Endodermal cell (in vitro differentiated cells): ENCODE measurements around the gene OR14J1. TPM values are rescaled to one million over a fixed set of nuclear protein-coding genes. Genes with fewer than 3 reads are reported as not detected.

Experiments
- DNase-seq: peaks from one replicate; pipeline ENCODE4 v3.0.0-alpha.2; 2017
- H3K27ac ChIP-seq: 2 replicates; pipeline ENCODE4 v1.5.1; 2013; ENCODE audit warnings: mild to moderate bottlenecking, low read depth, low read length, moderate library complexity
- H3K27me3 ChIP-seq: 2 replicates; pipeline ENCODE4 v1.6.1; 2013; ENCODE audit warnings: mild to moderate bottlenecking, low read length, moderate library complexity; ENCODE audit not compliant: insufficient read depth, control insufficient read depth, poor library complexity, severe bottlenecking
- H3K36me3 ChIP-seq: 2 replicates; pipeline ENCODE4 v1.7.0; 2013; ENCODE audit warnings: mild to moderate bottlenecking, low read length, moderate library complexity; ENCODE audit not compliant: control insufficient read depth, insufficient read depth
- H3K4me1 ChIP-seq: one replicate; pipeline ENCODE4 v1.7.0; 2013; ENCODE audit warnings: low read length; ENCODE audit not compliant: control insufficient read depth, insufficient read depth
- H3K4me3 ChIP-seq: 2 replicates; pipeline ENCODE4 v1.5.1; 2013; ENCODE audit warnings: mild to moderate bottlenecking, low read length, moderate library complexity
- H3K9ac ChIP-seq: 2 replicates; pipeline ENCODE4 v1.6.1; 2013; ENCODE audit warnings: mild to moderate bottlenecking, low read length, moderate library complexity; ENCODE audit not compliant: poor library complexity, severe bottlenecking; ENCODE audit errors: extremely low read depth
- H3K9me3 ChIP-seq: 2 replicates; pipeline ENCODE4 v1.6.1; 2013; ENCODE audit warnings: mild to moderate bottlenecking, low read length, moderate library complexity; ENCODE audit not compliant: control insufficient read depth
- H3K27ac Mint-ChIP-seq: 2 replicates; pipeline ENCODE4 v1.8.0; 2020; ENCODE audit warnings: mixed read lengths
- H3K27me3 Mint-ChIP-seq: 2 replicates; pipeline ENCODE4 v1.8.0; 2021; ENCODE audit warnings: mild to moderate bottlenecking, mixed read lengths; ENCODE audit not compliant: insufficient read depth
- H3K36me3 Mint-ChIP-seq: 2 replicates; pipeline ENCODE4 v1.8.0; 2020; ENCODE audit warnings: low read depth, mixed read lengths
- H3K4me1 Mint-ChIP-seq: 2 replicates; pipeline ENCODE4 v1.8.0; 2020; ENCODE audit warnings: mixed read lengths
- H3K4me3 Mint-ChIP-seq: 2 replicates; pipeline ENCODE4 v1.8.0; 2020; ENCODE audit warnings: mild to moderate bottlenecking, moderate library complexity, mixed read lengths
- H3K9me3 Mint-ChIP-seq: 2 replicates; pipeline ENCODE4 v1.8.0; 2020; ENCODE audit warnings: mild to moderate bottlenecking, mixed read lengths
- CTCF ChIP-seq: fragments of 200-600 bp; sonication (generic); conservative IDR thresholded peaks from 2 replicates; pipeline ENCODE4 v1.5.0; 2021; ENCODE audit warnings: antibody characterized with exemption, mild to moderate bottlenecking
- WGBS, 2 experiments: methylation state at CpG; one replicate each; pipeline versions ENCODE4 v1.1.5 to v1.1.7; 2013; ENCODE audit warnings: missing lambda C conversion rate in 2 of 2, mixed read lengths in 1 of 2; ENCODE audit not compliant: insufficient coverage in 1 of 2, insufficient read length in 1 of 2; 5-methylcytosine and 5-hydroxymethylcytosine counted together
- total RNA-seq, 2 donors: library from RNA; stranded (reverse); fragmentation: NEBNext Ultra II Directional in 1 of 2; extraction: Animal tissue kit (Norgen Biotek cat#: 25700) in 1 of 2; gene quantifications; 2 replicates in 1 of 2; 3 replicates in 1 of 2; pipeline ENCODE4 v1.2.1, GENCODE V29; 2021

Gene OR14J1
- total RNA-seq, 2 donors from 2014 or later, result not detected

DNA sequence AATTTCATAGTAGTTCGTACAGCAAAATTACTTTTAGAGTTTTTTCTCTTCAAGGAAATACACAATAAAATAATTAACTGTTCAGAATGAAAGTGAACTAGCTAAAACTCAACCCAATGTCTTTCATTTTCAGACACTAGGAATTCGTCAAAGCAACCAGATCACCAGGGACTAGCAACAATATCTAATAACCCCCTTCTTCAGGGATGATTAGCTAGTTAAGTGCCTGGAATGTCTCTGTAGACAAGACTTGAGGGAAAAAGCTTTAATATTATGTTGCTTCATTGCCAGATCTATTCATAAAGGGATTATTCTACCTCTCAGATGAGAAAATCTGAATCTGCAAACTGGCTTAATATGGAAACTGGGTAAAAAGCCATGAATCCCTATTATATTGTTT, 41.8 kb upstream of the OR14J1 start:
- no peak for DNase-seq
- Mint-ChIP-seq H3K9me3 (peaks cover 7% of the 10 kb centered on the region), H3K4me1 (peaks cover 4% of the 10 kb centered on the region), H3K27ac (no peak overlapping the region), H3K4me3 (no peak overlapping the region), H3K36me3 (no peaks in the 10 kb centered on the region), H3K27me3 (no peaks in the 10 kb centered on the region)
- Histone ChIP-seq H3K36me3 (no peaks in the 10 kb centered on the region), H3K27me3 (no peaks in the 10 kb centered on the region), H3K9ac (no peak overlapping the region), H3K27ac (no peak overlapping the region), H3K9me3 (no peaks in the 10 kb centered on the region), H3K4me1 (no peaks in the 10 kb centered on the region), H3K4me3 (no peak overlapping the region)
- 78% methylated on average over 2 of the region's 2 CpGs; no CpG with 5 or more reads in 1 of the 2 experiments for WGBS, 2 experiments
- no peak for TF ChIP-seq CTCF

DNA sequence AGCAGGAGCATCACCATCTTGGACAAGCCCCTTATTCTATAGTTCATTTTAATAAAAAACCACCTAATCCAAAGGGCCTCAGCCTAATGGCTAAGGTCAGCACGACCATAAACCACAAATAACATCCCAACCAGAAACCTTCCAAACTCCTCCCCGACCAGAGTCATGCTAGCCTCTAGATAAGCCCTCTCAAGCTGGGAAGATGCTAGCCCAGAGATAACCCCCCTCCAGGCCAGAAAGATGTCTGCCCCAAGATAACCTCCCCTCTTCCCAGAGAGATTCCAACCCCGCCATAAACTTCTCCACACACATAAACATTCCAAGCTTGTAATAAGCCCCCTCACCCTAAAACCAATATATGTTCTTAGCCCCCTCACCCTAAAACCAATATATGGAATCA, 38.5 kb upstream of the OR14J1 start:
- Mint-ChIP-seq H3K27ac (no peak overlapping the region), H3K4me3 (no peak overlapping the region), H3K9me3 (no peaks in the 10 kb centered on the region), H3K36me3 (no peaks in the 10 kb centered on the region), H3K4me1 (peaks cover 4% of the 10 kb centered on the region), H3K27me3 (no peaks in the 10 kb centered on the region)
- no peak overlapping the region for H3K9ac ChIP-seq
- H3K4me1 ChIP-seq, result no peaks in the 10 kb centered on the region
- H3K27me3 ChIP-seq, result no peaks in the 10 kb centered on the region
- H3K9me3 ChIP-seq, result no peaks in the 10 kb centered on the region
- DNase-seq, result peak; percentile 48
- 89 to 100% methylated on average over 1 to 3 of the region's 3 CpGs for WGBS, 2 experiments
- no peaks in the 10 kb centered on the region for H3K36me3 ChIP-seq
- H3K27ac ChIP-seq, result no peak overlapping the region
- no peak overlapping the region for H3K4me3 ChIP-seq
- no peak for TF ChIP-seq CTCF

- H3K4me1 Mint-ChIP-seq, result no peaks in the 10 kb centered on the region
- Histone ChIP-seq H3K9me3 (no peaks in the 10 kb centered on the region), H3K27me3 (no peaks in the 10 kb centered on the region), H3K4me3 (no peak overlapping the region), H3K27ac (no peak overlapping the region), H3K9ac (no peak overlapping the region), H3K4me1 (no peaks in the 10 kb centered on the region), H3K36me3 (no peaks in the 10 kb centered on the region)
- WGBS, 2 experiments, result 91 to 100% methylated on average over 1 of the region's 1 CpG
- H3K27ac Mint-ChIP-seq, result no peak overlapping the region
- H3K4me3 Mint-ChIP-seq, result no peak overlapping the region
- no peak for DNase-seq
- no peaks in the 10 kb centered on the region for H3K9me3 Mint-ChIP-seq
- H3K27me3 Mint-ChIP-seq, result no peaks in the 10 kb centered on the region
- no peaks in the 10 kb centered on the region for H3K36me3 Mint-ChIP-seq
- TF ChIP-seq CTCF, result peak; percentile 22
Measured at GRCh38 chr6:29294499-29294914, 7.0 kb upstream of the OR14J1 start.
